Stomach (tissue), 4 donors: ENCODE measurements around the gene ZNF263.

Experiments used
- EP300 ChIP-seq: sonication (generic); formaldehyde crosslinking; IDR thresholded peaks from one replicate; pipeline ENCODE4 v1.6.1; 2017; ENCODE audit warnings: antibody characterized with exemption
- POLR2A ChIP-seq, 4 donors: fragments of 450-650 bp; IDR thresholded peaks; one replicate each; pipeline ENCODE4 v1.6.1; 2016; ENCODE audit warnings: antibody characterized with exemption in 4 of 4, control low read depth in 2 of 4, mild to moderate bottlenecking in 1 of 4, moderate library complexity in 1 of 4
- POLR2AphosphoS5 ChIP-seq, 3 donors: sonication (generic); formaldehyde crosslinking; IDR thresholded peaks; one replicate each; pipeline ENCODE4 v1.6.1; 2016; ENCODE audit warnings: antibody characterized with exemption in 3 of 3
- TF ChIP-seq, protein P1 (sequence below), 7 experiments: fragments of 450-650 bp in 4 of 7; fragments of 200-600 bp in 3 of 7; sonication (generic) in 3 of 7; IDR thresholded peaks; one replicate each; pipeline ENCODE4 v1.5.1; 2016 to 2019; ENCODE audit warnings: antibody characterized with exemption in 7 of 7, control low read depth in 2 of 7, mild to moderate bottlenecking in 1 of 7

- TF ChIP-seq POLR2AphosphoS5 (IDR thresholded peaks at IDR 0.05): no peak
- no peak for TF ChIP-seq POLR2A (IDR thresholded peaks at IDR 0.05)
- TF ChIP-seq, protein P1, sequence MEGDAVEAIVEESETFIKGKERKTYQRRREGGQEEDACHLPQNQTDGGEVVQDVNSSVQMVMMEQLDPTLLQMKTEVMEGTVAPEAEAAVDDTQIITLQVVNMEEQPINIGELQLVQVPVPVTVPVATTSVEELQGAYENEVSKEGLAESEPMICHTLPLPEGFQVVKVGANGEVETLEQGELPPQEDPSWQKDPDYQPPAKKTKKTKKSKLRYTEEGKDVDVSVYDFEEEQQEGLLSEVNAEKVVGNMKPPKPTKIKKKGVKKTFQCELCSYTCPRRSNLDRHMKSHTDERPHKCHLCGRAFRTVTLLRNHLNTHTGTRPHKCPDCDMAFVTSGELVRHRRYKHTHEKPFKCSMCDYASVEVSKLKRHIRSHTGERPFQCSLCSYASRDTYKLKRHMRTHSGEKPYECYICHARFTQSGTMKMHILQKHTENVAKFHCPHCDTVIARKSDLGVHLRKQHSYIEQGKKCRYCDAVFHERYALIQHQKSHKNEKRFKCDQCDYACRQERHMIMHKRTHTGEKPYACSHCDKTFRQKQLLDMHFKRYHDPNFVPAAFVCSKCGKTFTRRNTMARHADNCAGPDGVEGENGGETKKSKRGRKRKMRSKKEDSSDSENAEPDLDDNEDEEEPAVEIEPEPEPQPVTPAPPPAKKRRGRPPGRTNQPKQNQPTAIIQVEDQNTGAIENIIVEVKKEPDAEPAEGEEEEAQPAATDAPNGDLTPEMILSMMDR (IDR thresholded peaks at IDR 0.05): no peak
- TF ChIP-seq EP300: no peak
Measured at GRCh38 chr16:3306078-3306477, 22.8 kb downstream of the ZNF263 start.
